B cell (primary cell): Measurements from ENCODE around the gene COLGALT1. TPM values are rescaled to one million over a fixed set of nuclear protein-coding genes. Genes with fewer than 3 reads are reported as not detected.

Source experiments
- ATAC-seq: fragments of 200-7000 bp; cut with Tn5 transposase; one replicate; pipeline ENCODE4 v1.10.0; 2021; ENCODE audit warnings: low read depth, mild to moderate bottlenecking, moderate number of reproducible peaks, moderate library complexity
- CTCF ChIA-PET: fragments of 350-600 bp; sonication (Branson Sonifier 250); formaldehyde crosslinking; loops from one replicate; lab custom pipeline; 2021; ENCODE audit warnings: antibody characterized with exemption, inconsistent platforms; lab: Charles Lee
- POLR2A ChIA-PET: fragments of 350-600 bp; sonication (Branson Sonifier 250); formaldehyde crosslinking; loops from one replicate; lab custom pipeline; 2021; ENCODE audit warnings: antibody characterized with exemption; lab: Charles Lee
- DNase-seq: peaks from one replicate; pipeline ENCODE4 v3.0.0; 2013
- H2AFZ ChIP-seq: 2 replicates; pipeline ENCODE4 v1.6.1; 2012; ENCODE audit warnings: mild to moderate bottlenecking, low read depth, low read length; ENCODE audit not compliant: insufficient read depth, poor library complexity, severe bottlenecking
- H3K27ac ChIP-seq, 2 donors: 1 replicate in 1 of 2; 2 replicates in 1 of 2; pipeline ENCODE4 v1.5.1; 2012 to 2013; ENCODE audit warnings: low read length in 2 of 2, mild to moderate bottlenecking in 2 of 2, moderate library complexity in 1 of 2
- H3K27me3 ChIP-seq, 4 experiments: fragments of 200-600 bp in 1 of 4; sonication (generic) in 1 of 4; replicated peaks in 1 of 4; 1 replicate in 2 of 4; 2 replicates in 2 of 4; pipeline versions ENCODE4 v1.6.1 to v1.7.0; 2013 to 2016; ENCODE audit warnings: low read length in 3 of 4, mild to moderate bottlenecking in 2 of 4, mixed read lengths in 1 of 4, moderate library complexity in 1 of 4; ENCODE audit not compliant: insufficient read depth in 4 of 4, control insufficient read depth in 3 of 4; ENCODE audit errors: control extremely low read depth in 1 of 4
- H3K36me3 ChIP-seq, 2 experiments: replicated peaks in 1 of 2; 1 replicate in 1 of 2; 2 replicates in 1 of 2; pipeline versions ENCODE4 v1.6.1 to v1.7.1; 2013; ENCODE audit warnings: low read length in 1 of 2; ENCODE audit not compliant: insufficient read depth in 2 of 2, control insufficient read depth in 1 of 2; ENCODE audit errors: control extremely low read depth in 1 of 2, extremely low read depth in 1 of 2
- H3K4me1 ChIP-seq, 2 donors: fragments of 200-600 bp in 1 of 2; sonication (generic) in 1 of 2; 1 replicate in 1 of 2; 2 replicates in 1 of 2; pipeline versions ENCODE4 v1.5.1 to v1.6.1; 2013 to 2017; ENCODE audit warnings: low read length in 2 of 2; ENCODE audit not compliant: control insufficient read depth in 2 of 2, insufficient read depth in 2 of 2
- H3K4me2 ChIP-seq: replicated peaks from 2 replicates; pipeline ENCODE3; 2012; ENCODE audit warnings: mild to moderate bottlenecking, low read depth, low read length; ENCODE audit not compliant: poor library complexity, severe bottlenecking
- H3K4me3 ChIP-seq, 5 experiments: fragments of 200-600 bp in 1 of 5; sonication (generic) in 1 of 5; 1 replicate in 3 of 5; 2 replicates in 2 of 5; pipeline versions ENCODE4 v1.5.1 to v1.7.0; 2011 to 2016; ENCODE audit warnings: low read length in 4 of 5, mild to moderate bottlenecking in 4 of 5, low read depth in 2 of 5, control low read depth in 1 of 5, moderate library complexity in 1 of 5; ENCODE audit not compliant: insufficient read depth in 1 of 5; ENCODE audit errors: control extremely low read depth in 1 of 5, extremely low read depth in 1 of 5
- H3K79me2 ChIP-seq: fragments of 200-600 bp; sonication (generic); one replicate; pipeline ENCODE4 v1.6.0; 2016; ENCODE audit warnings: low read length; ENCODE audit not compliant: control insufficient read depth, insufficient read depth
- H3K9ac ChIP-seq: fragments of 200-600 bp; sonication (generic); 2 replicates; pipeline ENCODE4 v1.6.1; 2017; ENCODE audit warnings: mild to moderate bottlenecking, low read length, moderate library complexity
- H3K9me3 ChIP-seq, 3 donors: one replicate each; pipeline versions ENCODE4 v1.6.1 to v1.7.1; 2013; ENCODE audit warnings: low read length in 2 of 3; ENCODE audit not compliant: control insufficient read depth in 2 of 3, insufficient read depth in 1 of 3; ENCODE audit errors: control extremely low read depth in 1 of 3
- H4K20me1 ChIP-seq: 2 replicates; pipeline ENCODE4 v1.6.0; 2012; ENCODE audit warnings: mild to moderate bottlenecking, low read length; ENCODE audit not compliant: insufficient read depth, control insufficient read depth, poor library complexity, severe bottlenecking
- H3K27ac Mint-ChIP-seq: one replicate; pipeline ENCODE4 v1.8.0; 2021; ENCODE audit warnings: mixed read lengths
- H3K27me3 Mint-ChIP-seq: one replicate; pipeline ENCODE4 v1.8.0; 2021; ENCODE audit warnings: mixed read lengths
- H3K4me1 Mint-ChIP-seq: one replicate; pipeline ENCODE4 v1.8.0; 2021; ENCODE audit warnings: mixed read lengths
- H3K4me3 Mint-ChIP-seq: one replicate; pipeline ENCODE4 v1.8.0; 2021; ENCODE audit warnings: mixed read lengths
- H3K9me3 Mint-ChIP-seq: one replicate; pipeline ENCODE4 v1.8.0; 2022; ENCODE audit warnings: mixed read lengths; ENCODE audit not compliant: insufficient read depth
- EZH2 ChIP-seq: IDR thresholded peaks from 2 replicates; pipeline ENCODE4 v1.6.1; 2012; ENCODE audit warnings: borderline replicate concordance, low read depth, mild to moderate bottlenecking, moderate library complexity, low read length; ENCODE audit not compliant: insufficient read depth, poor library complexity, severe bottlenecking
- WGBS: methylation state at CpG from one replicate; pipeline ENCODE4 v1.1.5; 2013; ENCODE audit warnings: missing lambda C conversion rate; ENCODE audit not compliant: insufficient coverage; 5-methylcytosine and 5-hydroxymethylcytosine counted together
- intact Hi-C: fragments of 100-400 bp; cut with micrococcal nuclease; formaldehyde crosslinking; loops from one replicate; pipeline ENCODE4 v1.10.0; 2022
- polyA plus RNA-seq: library from polyadenylated mRNA; depleted of rRNA; stranded (reverse); fragments of >200 nt; gene quantifications from 2 replicates; pipeline ENCODE4 v1.2.3, GENCODE V29; 2012
- total RNA-seq, 2 donors: library from RNA; stranded (reverse); fragments of 120-200 nt in 1 of 2; gene quantifications; 1 replicate in 1 of 2; 2 replicates in 1 of 2; pipeline versions ENCODE4 v1.2.3 to v1.2.4, GENCODE V29; 2013 to 2022
- TF ChIP-seq, protein P1 (sequence below): fragments of 200-600 bp; IDR thresholded peaks from one replicate; pipeline ENCODE4 v1.8.0; 2022; ENCODE audit warnings: antibody characterized with exemption, mild to moderate bottlenecking

Gene COLGALT1
- total and polyA plus RNA-seq, 2 donors (not counting 1 experiment from before 2014, with no cell fraction given): 108 to 126 TPM

DNA sequence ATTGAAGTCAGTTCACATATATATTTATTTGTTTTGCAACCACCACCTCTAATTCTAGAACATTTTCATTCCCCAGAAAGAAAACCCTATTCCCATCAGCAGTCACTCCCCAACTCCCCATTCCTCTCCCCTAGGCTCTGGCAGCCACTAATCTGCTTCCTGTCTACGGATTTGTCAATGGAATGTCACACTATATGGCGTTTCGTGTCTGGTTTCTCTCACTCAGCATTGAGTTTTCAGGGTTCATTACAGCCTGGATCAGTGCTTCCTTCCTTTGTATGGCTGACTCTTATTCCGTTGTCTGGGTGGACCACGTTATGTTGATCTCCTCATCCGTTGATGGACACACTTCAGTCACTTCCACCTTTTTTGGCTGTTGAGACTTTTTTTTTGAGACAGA, 9.3 kb downstream of the COLGALT1 start:
- ATAC-seq (no peak), DNase-seq (no peak)
- Histone ChIP-seq H4K20me1 (peaks cover 13% of the 10 kb centered on the region), H3K27me3 (no peaks in the 10 kb centered on the region), H3K9ac (no peak overlapping the region), H3K4me2 (no peak overlapping the region), H3K4me1 (no peaks in the 10 kb centered on the region), H3K27ac (no peak overlapping the region), H3K36me3 (peaks cover 13 to 73% of the 10 kb centered on the region in 2 experiments), H3K79me2 (peaks cover 27% of the 10 kb centered on the region), H3K9me3 (no peaks in the 10 kb centered on the region), H3K4me3 (no peak overlapping the region), H2AFZ (no peak overlapping the region)
- CTCF ChIA-PET: interaction anchor here (1.1 to 1.3 kb wide), 2 partner anchors 69 to 106 kb away, joined by 3 read pairs; no protein-coding TSS in a partner anchor
- POLR2A ChIA-PET: no interaction called here
- H3K27me3 Mint-ChIP-seq: no peaks in the 10 kb centered on the region
- intact Hi-C loops: no loop called here
- WGBS: 76% methylated on average over 6 of the region's 6 CpGs
- H3K27ac Mint-ChIP-seq: no peak overlapping the region
- TF ChIP-seq, protein P1, sequence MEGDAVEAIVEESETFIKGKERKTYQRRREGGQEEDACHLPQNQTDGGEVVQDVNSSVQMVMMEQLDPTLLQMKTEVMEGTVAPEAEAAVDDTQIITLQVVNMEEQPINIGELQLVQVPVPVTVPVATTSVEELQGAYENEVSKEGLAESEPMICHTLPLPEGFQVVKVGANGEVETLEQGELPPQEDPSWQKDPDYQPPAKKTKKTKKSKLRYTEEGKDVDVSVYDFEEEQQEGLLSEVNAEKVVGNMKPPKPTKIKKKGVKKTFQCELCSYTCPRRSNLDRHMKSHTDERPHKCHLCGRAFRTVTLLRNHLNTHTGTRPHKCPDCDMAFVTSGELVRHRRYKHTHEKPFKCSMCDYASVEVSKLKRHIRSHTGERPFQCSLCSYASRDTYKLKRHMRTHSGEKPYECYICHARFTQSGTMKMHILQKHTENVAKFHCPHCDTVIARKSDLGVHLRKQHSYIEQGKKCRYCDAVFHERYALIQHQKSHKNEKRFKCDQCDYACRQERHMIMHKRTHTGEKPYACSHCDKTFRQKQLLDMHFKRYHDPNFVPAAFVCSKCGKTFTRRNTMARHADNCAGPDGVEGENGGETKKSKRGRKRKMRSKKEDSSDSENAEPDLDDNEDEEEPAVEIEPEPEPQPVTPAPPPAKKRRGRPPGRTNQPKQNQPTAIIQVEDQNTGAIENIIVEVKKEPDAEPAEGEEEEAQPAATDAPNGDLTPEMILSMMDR: no peak
- no peak for TF ChIP-seq EZH2
- peaks cover 4% of the 10 kb centered on the region for H3K4me1 Mint-ChIP-seq
- no peak overlapping the region for H3K4me3 Mint-ChIP-seq
- H3K9me3 Mint-ChIP-seq: no peaks in the 10 kb centered on the region

DNA sequence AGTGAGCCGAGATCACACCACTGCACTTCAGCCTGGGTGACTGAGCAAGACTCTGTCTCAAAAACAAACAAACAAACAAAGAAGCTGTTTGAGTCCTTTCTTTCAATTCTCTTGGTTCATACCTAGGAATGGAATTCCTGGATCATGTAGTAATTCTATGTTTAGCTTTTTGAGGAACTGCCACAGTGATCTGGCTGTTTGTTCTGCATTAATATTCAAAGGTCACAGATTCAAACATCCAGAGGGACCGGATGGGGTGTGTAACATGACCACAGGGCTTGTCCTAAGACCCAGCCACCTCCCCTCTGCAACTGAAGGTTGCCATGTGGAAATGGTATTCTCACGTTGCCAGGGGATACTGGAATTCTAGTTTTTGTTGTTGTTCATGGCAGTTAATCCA, 10.2 kb downstream of the COLGALT1 start:
- no peaks in the 10 kb centered on the region for H3K27me3 ChIP-seq
- intact Hi-C loops: no loop called here
- H3K27ac ChIP-seq: no peak overlapping the region
- Mint-ChIP-seq H3K27ac (no peak overlapping the region), H3K27me3 (no peaks in the 10 kb centered on the region), H3K4me3 (no peak overlapping the region), H3K4me1 (peaks cover 2% of the 10 kb centered on the region), H3K9me3 (no peaks in the 10 kb centered on the region)
- no peaks in the 10 kb centered on the region for H3K9me3 ChIP-seq
- H3K4me3 ChIP-seq: no peak overlapping the region
- H3K9ac ChIP-seq: no peak overlapping the region
- DNase-seq (no peak), ATAC-seq (no peak)
- TF ChIP-seq, protein P1: no peak
- TF ChIP-seq EZH2: no peak
- H3K79me2 ChIP-seq: peaks cover 19% of the 10 kb centered on the region
- ChIA-PET CTCF (interaction anchor here (0.7 to 1.3 kb wide), 3 partner anchors 70 to 107 kb away, joined by 3 read pairs; no protein-coding TSS in a partner anchor), POLR2A (no interaction called here)
- H4K20me1 ChIP-seq: peaks cover 8% of the 10 kb centered on the region
- H3K36me3 ChIP-seq: peaks cover 13 to 71% of the 10 kb centered on the region in 2 experiments
- no peak overlapping the region for H3K4me2 ChIP-seq
- no peak overlapping the region for H2AFZ ChIP-seq
- H3K4me1 ChIP-seq: no peaks in the 10 kb centered on the region
- WGBS: no CpG with 5 or more reads among the region's 3 CpGs
